HG03469 (cell line): Measurements from ENCODE around the gene DHX58.

Source experiments
- ATAC-seq: cut with Tn5 transposase; IDR thresholded peaks from one replicate; pipeline ENCODE4 v1.9.1; 2021; ENCODE audit warnings: mild to moderate bottlenecking, moderate library complexity, moderate number of reproducible peaks; ENCODE audit not compliant: unreplicated experiment

DHX58 gene

GRCh38 chr17:42056635-42057034, 55.9 kb downstream of the DHX58 start:
- no peak for ATAC-seq

GRCh38 chr17:42055496-42055895, 57.0 kb downstream of the DHX58 start:
- no peak for ATAC-seq

- no peak for ATAC-seq
These were observed 57.5 kb downstream of the DHX58 start for GRCh38 chr17:42055027-42055426.

- no peak for ATAC-seq
These were observed 58.6 kb downstream of the DHX58 start for GRCh38 chr17:42053731-42054500.

GRCh38 chr17:42052346-42052877, 60.1 kb downstream of the DHX58 start:
- no peak for ATAC-seq

- no peak for ATAC-seq
These were observed 60.9 kb downstream of the DHX58 start for GRCh38 chr17:42051645-42052044.
